Measurements from ENCODE around the gene ZNF639. TPM values are rescaled to one million over a fixed set of nuclear protein-coding genes. Genes with fewer than 3 reads are reported as not detected.
A peak's percentile ranks its signal among the peaks of the same experiment; 100 is the strongest.

ZNF639 gene
- total and polyA plus RNA-seq, 10 of the 15 experiments (the other 5 are each of a cell fraction or from before 2014, with no cell fraction given), result 16.3 to 61.2 (median 35.3) TPM

GRCh38 chr3:179348325-179349013 lies 25.6 kb downstream of the ZNF639 start (continued):
- peak; percentile 60 for TF ChIP-seq BCL3 (IDR thresholded peaks at IDR 0.05; ENCODE audit: borderline replicate concordance, insufficient read depth, low read depth, low read length, poor library complexity, severe bottlenecking)
- no peak for TF ChIP-seq MTA3 (IDR thresholded peaks at IDR 0.05; ENCODE audit: borderline replicate concordance, low read length)
- TF ChIP-seq NFIC (IDR thresholded peaks at IDR 0.05; ENCODE audit: low read depth, low read length), result peak; percentile 66
- TF ChIP-seq MTA2 (IDR thresholded peaks at IDR 0.05; ENCODE audit: low read depth), result peak; percentile 50; the same call in 1 of the 2 replicates
- no peak for TF ChIP-seq MAX (IDR thresholded peaks at IDR 0.05; ENCODE audit: low read depth, low read length)
- TF ChIP-seq POLR2AphosphoS5 (IDR thresholded peaks at IDR 0.05; ENCODE audit: low read length), result peak; percentile 25
- TF ChIP-seq STAT1 (conservative IDR thresholded peaks at IDR 0.05), result no peak
- TF ChIP-seq MEF2A (IDR thresholded peaks at IDR 0.05; ENCODE audit: insufficient read depth, low read depth, low read length), result 0 out of 2 replicates have a peak, but pooled peaks have one; percentile 28
- no peak for TF ChIP-seq CTCF (IDR thresholded peaks at IDR 0.05 in 2 of 3, conservative IDR thresholded peaks at IDR 0.05 in 1 of 3; ENCODE audit: control insufficient read depth in 2 of 3, extremely low read depth in 1 of 3, insufficient read depth in 1 of 3, low read depth in 3 of 3, low read length in 3 of 3)
- 0 out of 4 replicates have a peak, but pooled peaks of 1 of the 2 experiments have one; percentile 43 for TF ChIP-seq EP300 (IDR thresholded peaks at IDR 0.05; ENCODE audit: borderline replicate concordance in 1 of 2, control insufficient read depth in 1 of 2, low read depth in 2 of 2, low read length in 2 of 2)
- no peak for TF ChIP-seq NFXL1 (IDR thresholded peaks at IDR 0.05; ENCODE audit: borderline replicate concordance)
- no peak for TF ChIP-seq ATF3 (IDR thresholded peaks at IDR 0.05; ENCODE audit: borderline replicate concordance, extremely low read depth, low read depth, low read length)
- no peak for TF ChIP-seq YBX1 (IDR thresholded peaks at IDR 0.05)
- no peak for TF ChIP-seq ZZZ3 (IDR thresholded peaks at IDR 0.05; ENCODE audit: control insufficient read depth, insufficient read length, low read depth)
- peak; percentile 60; the same call in 1 of the 2 replicates for TF ChIP-seq MLLT1 (IDR thresholded peaks at IDR 0.05)
- no peak for TF ChIP-seq EZH2 (IDR thresholded peaks at IDR 0.05; ENCODE audit: borderline replicate concordance, control insufficient read depth, low read depth, low read length)
- TF ChIP-seq KLF5 (IDR thresholded peaks at IDR 0.05; ENCODE audit: partially characterized antibody), result no peak
- no peak for TF ChIP-seq POLR2AphosphoS2 (IDR thresholded peaks at IDR 0.05; ENCODE audit: low read depth, low read length)
- TF ChIP-seq RAD21 (IDR thresholded peaks at IDR 0.05; ENCODE audit: insufficient read depth, low read depth, low read length), result no peak
- TF ChIP-seq IKZF1 (conservative IDR thresholded peaks at IDR 0.05), result no peak

Data from GM12878 (cell line).